Mesendoderm (in vitro differentiated cells): Measurements from ENCODE around the gene PCDHAC2.

Experiments
- DNase-seq: peaks from one replicate; pipeline ENCODE4 v3.0.0; 2013
- H2AK5ac ChIP-seq: 2 replicates; pipeline ENCODE4 v1.6.1; 2013; ENCODE audit warnings: low read length, inconsistent platforms
- H2BK120ac ChIP-seq: 2 replicates; pipeline ENCODE4 v1.6.1; 2013; ENCODE audit warnings: low read depth, mild to moderate bottlenecking, low read length, moderate library complexity, mixed read lengths
- H2BK15ac ChIP-seq: replicated peaks from 2 replicates; pipeline ENCODE4 v1.6.1; 2013; ENCODE audit warnings: low read depth, mild to moderate bottlenecking, moderate library complexity
- H2BK5ac ChIP-seq: 2 replicates; pipeline ENCODE4 v1.6.1; 2013; ENCODE audit warnings: low read length, inconsistent platforms
- H3K18ac ChIP-seq: 2 replicates; pipeline ENCODE4 v1.6.1; 2013; ENCODE audit warnings: mild to moderate bottlenecking, low read length, mixed read lengths
- H3K23ac ChIP-seq: one replicate; pipeline ENCODE4 v1.6.1; 2013; ENCODE audit warnings: low read length
- H3K27ac ChIP-seq: 2 replicates; pipeline ENCODE4 v1.5.1; 2013; ENCODE audit warnings: low read depth, mild to moderate bottlenecking, inconsistent platforms, low read length, moderate library complexity
- H3K27me3 ChIP-seq: 2 replicates; pipeline ENCODE4 v1.6.1; 2013; ENCODE audit warnings: low read length, control low read depth, mild to moderate bottlenecking, inconsistent platforms; ENCODE audit not compliant: insufficient read depth, poor library complexity
- H3K36me3 ChIP-seq: 2 replicates; pipeline ENCODE4 v1.6.1; 2013; ENCODE audit warnings: low read length, inconsistent platforms; ENCODE audit not compliant: control insufficient read depth, insufficient read depth
- H3K4ac ChIP-seq: one replicate; pipeline ENCODE4 v1.6.1; 2013; ENCODE audit warnings: low read depth, mild to moderate bottlenecking, low read length, moderate library complexity
- H3K4me1 ChIP-seq: 2 replicates; pipeline ENCODE4 v1.6.1; 2013; ENCODE audit warnings: low read depth, low read length, inconsistent platforms; ENCODE audit not compliant: control insufficient read depth
- H3K4me2 ChIP-seq: 2 replicates; pipeline ENCODE4 v1.6.1; 2013; ENCODE audit warnings: low read length
- H3K4me3 ChIP-seq: 2 replicates; pipeline ENCODE4 v1.5.1; 2013; ENCODE audit warnings: mild to moderate bottlenecking, low read length
- H3K56ac ChIP-seq: one replicate; pipeline ENCODE4 v1.6.1; 2013; ENCODE audit warnings: low read length
- H3K79me1 ChIP-seq: 2 replicates; pipeline ENCODE4 v1.6.1; 2013; ENCODE audit warnings: low read length, inconsistent platforms
- H3K79me2 ChIP-seq: 2 replicates; pipeline ENCODE4 v1.6.1; 2013; ENCODE audit warnings: mild to moderate bottlenecking, low read length; ENCODE audit not compliant: control insufficient read depth, insufficient read depth
- H3K9ac ChIP-seq: 2 replicates; pipeline ENCODE4 v1.6.1; 2013; ENCODE audit warnings: low read length, inconsistent platforms
- H4K5ac ChIP-seq: one replicate; pipeline ENCODE4 v1.6.1; 2013; ENCODE audit warnings: low read length
- H4K8ac ChIP-seq: one replicate; pipeline ENCODE4 v1.6.1; 2013; ENCODE audit warnings: low read depth, mild to moderate bottlenecking, control low read depth, low read length, moderate library complexity
- WGBS: extraction: QIAGEN DNeasy Blood & Tissue Kit; methylation state at CpG from one replicate; pipeline ENCODE4 v1.1.7; 2013; ENCODE audit warnings: low lambda C conversion rate, missing lambda C conversion rate; ENCODE audit not compliant: insufficient coverage; ENCODE audit errors: extremely low coverage; 5-methylcytosine and 5-hydroxymethylcytosine counted together

Gene PCDHAC2

GRCh38 chr5:140978260-140978659 is 12.0 kb downstream of the PCDHAC2 start:
- peaks cover 2% of the 10 kb centered on the region for H3K79me1 ChIP-seq
- no peak for DNase-seq
- no peak overlapping the region for H3K23ac ChIP-seq
- H3K4ac ChIP-seq: no peak overlapping the region
- no peak overlapping the region for H3K27ac ChIP-seq
- H4K5ac ChIP-seq: no peak overlapping the region
- H3K9ac ChIP-seq: peak overlapping the region; percentile 4
- no peak overlapping the region for H3K56ac ChIP-seq
- H4K8ac ChIP-seq: no peak overlapping the region
- H2AK5ac ChIP-seq: no peak overlapping the region
- H3K79me2 ChIP-seq: no peaks in the 10 kb centered on the region
- no peak overlapping the region for H3K4me2 ChIP-seq
- no peak overlapping the region for H2BK15ac ChIP-seq
- no CpG with 5 or more reads among the region's 2 CpGs for WGBS
- H3K4me1 ChIP-seq: no peaks in the 10 kb centered on the region
- no peak overlapping the region for H2BK5ac ChIP-seq
- H3K4me3 ChIP-seq: no peak overlapping the region
- H3K36me3 ChIP-seq: no peaks in the 10 kb centered on the region
- no peak overlapping the region for H2BK120ac ChIP-seq
- H3K27me3 ChIP-seq: no peaks in the 10 kb centered on the region
- no peak overlapping the region for H3K18ac ChIP-seq

GRCh38 chr5:140978983-140979382 is 12.7 kb downstream of the PCDHAC2 start:
- H3K79me2 ChIP-seq: no peaks in the 10 kb centered on the region
- H4K5ac ChIP-seq: no peak overlapping the region
- H3K27ac ChIP-seq: no peak overlapping the region
- DNase-seq: no peak
- H3K18ac ChIP-seq: no peak overlapping the region
- H2BK120ac ChIP-seq: no peak overlapping the region
- H3K4me2 ChIP-seq: no peak overlapping the region
- no peaks in the 10 kb centered on the region for H3K4me1 ChIP-seq
- H3K4me3 ChIP-seq: no peak overlapping the region
- no peak overlapping the region for H2BK15ac ChIP-seq
- WGBS: no CpG with 5 or more reads among the region's 1 CpG
- no peak overlapping the region for H3K9ac ChIP-seq
- H3K36me3 ChIP-seq: no peaks in the 10 kb centered on the region
- H3K23ac ChIP-seq: no peak overlapping the region
- H2AK5ac ChIP-seq: no peak overlapping the region
- no peaks in the 10 kb centered on the region for H3K79me1 ChIP-seq
- H3K4ac ChIP-seq: no peak overlapping the region
- H4K8ac ChIP-seq: no peak overlapping the region
- H2BK5ac ChIP-seq: no peak overlapping the region
- H3K56ac ChIP-seq: no peak overlapping the region
- H3K27me3 ChIP-seq: no peaks in the 10 kb centered on the region

- Histone ChIP-seq H3K79me1 (no peaks in the 10 kb centered on the region), H2AK5ac (no peak overlapping the region), H3K4ac (no peak overlapping the region), H3K27me3 (no peaks in the 10 kb centered on the region), H3K27ac (no peak overlapping the region), H4K8ac (no peak overlapping the region), H3K79me2 (no peaks in the 10 kb centered on the region), H2BK120ac (no peak overlapping the region), H3K9ac (no peak overlapping the region), H3K4me1 (peaks cover 4% of the 10 kb centered on the region), H3K4me3 (no peak overlapping the region), H3K4me2 (no peak overlapping the region), H2BK15ac (no peak overlapping the region), H3K36me3 (no peaks in the 10 kb centered on the region), H3K56ac (no peak overlapping the region), H2BK5ac (no peak overlapping the region), H3K23ac (no peak overlapping the region), H3K18ac (no peak overlapping the region), H4K5ac (no peak overlapping the region)
- DNase-seq: no peak
- WGBS: no CpG with 5 or more reads among the region's 5 CpGs
Observed at GRCh38 chr5:140982083-140982716, 15.9 kb downstream of the PCDHAC2 start.

- Histone ChIP-seq H3K27ac (peak overlapping the region; percentile 78), H4K8ac (no peak overlapping the region), H3K4me2 (no peak overlapping the region), H2BK5ac (no peak overlapping the region), H2BK120ac (no peak overlapping the region), H3K36me3 (no peaks in the 10 kb centered on the region), H3K4me3 (no peak overlapping the region), H3K18ac (peak overlapping the region; percentile 64), H3K9ac (no peak overlapping the region), H3K56ac (peak overlapping the region; percentile 62), H3K27me3 (no peaks in the 10 kb centered on the region), H3K79me1 (no peaks in the 10 kb centered on the region), H3K4me1 (peaks cover 4% of the 10 kb centered on the region), H3K4ac (no peak overlapping the region), H3K79me2 (no peaks in the 10 kb centered on the region), H4K5ac (no peak overlapping the region), H3K23ac (no peak overlapping the region), H2AK5ac (no peak overlapping the region), H2BK15ac (no peak overlapping the region)
- peak; percentile 94 for DNase-seq
- WGBS: no CpG with 5 or more reads among the region's 3 CpGs
Observed at GRCh38 chr5:140986117-140986521, 19.8 kb downstream of the PCDHAC2 start.

- Histone ChIP-seq H3K23ac (no peak overlapping the region), H3K79me2 (no peaks in the 10 kb centered on the region), H3K4ac (no peak overlapping the region), H2BK15ac (no peak overlapping the region), H3K18ac (no peak overlapping the region), H4K5ac (no peak overlapping the region), H3K56ac (no peak overlapping the region), H2AK5ac (no peak overlapping the region), H2BK120ac (no peak overlapping the region), H3K4me3 (no peak overlapping the region), H2BK5ac (no peak overlapping the region), H3K4me2 (no peak overlapping the region), H3K27me3 (no peaks in the 10 kb centered on the region), H4K8ac (no peak overlapping the region), H3K4me1 (peaks cover 4% of the 10 kb centered on the region), H3K79me1 (no peaks in the 10 kb centered on the region), H3K9ac (no peak overlapping the region), H3K36me3 (no peaks in the 10 kb centered on the region), H3K27ac (no peak overlapping the region)
- WGBS: no CpG with 5 or more reads among the region's 5 CpGs
- DNase-seq: peak; percentile 63
Observed at GRCh38 chr5:140988100-140988499, 21.8 kb downstream of the PCDHAC2 start.

- Histone ChIP-seq H3K36me3 (no peaks in the 10 kb centered on the region), H3K4ac (no peak overlapping the region), H3K9ac (no peak overlapping the region), H3K79me1 (no peaks in the 10 kb centered on the region), H4K5ac (no peak overlapping the region), H3K56ac (no peak overlapping the region), H4K8ac (no peak overlapping the region), H3K18ac (no peak overlapping the region), H3K79me2 (no peaks in the 10 kb centered on the region), H3K4me1 (peaks cover 4% of the 10 kb centered on the region), H2BK120ac (no peak overlapping the region), H2BK5ac (no peak overlapping the region), H3K23ac (no peak overlapping the region), H3K27ac (no peak overlapping the region), H3K4me3 (no peak overlapping the region), H3K27me3 (no peaks in the 10 kb centered on the region), H2BK15ac (no peak overlapping the region), H2AK5ac (no peak overlapping the region), H3K4me2 (no peak overlapping the region)
- DNase-seq: no peak
- WGBS: no CpG with 5 or more reads among the region's 5 CpGs
Observed at GRCh38 chr5:140988608-140989007, 22.3 kb downstream of the PCDHAC2 start.
